ENCODE data around the gene LGALS16. TPM values are rescaled to one million over a fixed set of nuclear protein-coding genes. Genes with fewer than 3 reads are reported as not detected.

Gene LGALS16
- total RNA-seq (not detected), total RNA-seq (0 to 0.05 (median 0) reads per million in 172 experiments)
- not detected for polyA plus RNA-seq (2013, experiment 1 of 2)
- not detected for polyA plus RNA-seq (2013, experiment 2 of 2)

- H3K36me3 Mint-ChIP-seq (ENCODE audit: low read depth), result no peaks in the 10 kb centered on the region
- ChIA-PET POLR2A (no interaction called here), CTCF (no interaction called here)
- DNase-seq (no peak), ATAC-seq (ENCODE audit: poor library complexity) (no peak)
- intact Hi-C loops (cut with DNase I, micrococcal nuclease), result no loop called here
- TF ChIP-seq, protein P1, sequence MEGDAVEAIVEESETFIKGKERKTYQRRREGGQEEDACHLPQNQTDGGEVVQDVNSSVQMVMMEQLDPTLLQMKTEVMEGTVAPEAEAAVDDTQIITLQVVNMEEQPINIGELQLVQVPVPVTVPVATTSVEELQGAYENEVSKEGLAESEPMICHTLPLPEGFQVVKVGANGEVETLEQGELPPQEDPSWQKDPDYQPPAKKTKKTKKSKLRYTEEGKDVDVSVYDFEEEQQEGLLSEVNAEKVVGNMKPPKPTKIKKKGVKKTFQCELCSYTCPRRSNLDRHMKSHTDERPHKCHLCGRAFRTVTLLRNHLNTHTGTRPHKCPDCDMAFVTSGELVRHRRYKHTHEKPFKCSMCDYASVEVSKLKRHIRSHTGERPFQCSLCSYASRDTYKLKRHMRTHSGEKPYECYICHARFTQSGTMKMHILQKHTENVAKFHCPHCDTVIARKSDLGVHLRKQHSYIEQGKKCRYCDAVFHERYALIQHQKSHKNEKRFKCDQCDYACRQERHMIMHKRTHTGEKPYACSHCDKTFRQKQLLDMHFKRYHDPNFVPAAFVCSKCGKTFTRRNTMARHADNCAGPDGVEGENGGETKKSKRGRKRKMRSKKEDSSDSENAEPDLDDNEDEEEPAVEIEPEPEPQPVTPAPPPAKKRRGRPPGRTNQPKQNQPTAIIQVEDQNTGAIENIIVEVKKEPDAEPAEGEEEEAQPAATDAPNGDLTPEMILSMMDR (IDR thresholded peaks at IDR 0.05), result no peak
- Histone ChIP-seq H3K9me3 (ENCODE audit: control insufficient read depth in 1 of 2, insufficient read depth in 1 of 2, low read length in 2 of 2) (no peaks in the 10 kb centered on the region), H3K4me3 (ENCODE audit: low read length) (no peak within 1 kb of the TSS), H3K27ac (ENCODE audit: low read depth in 1 of 2, low read length in 2 of 2) (no peak within 1 kb of the TSS), H3K36me3 (ENCODE audit: insufficient read depth, low read length) (no peaks in the 10 kb centered on the region), H3K27me3 (ENCODE audit: control insufficient read depth in 1 of 2, insufficient read depth in 2 of 2, low read length in 2 of 2) (no peaks in the 10 kb centered on the region), H3K4me1 (ENCODE audit: insufficient read depth, low read length) (no peaks in the 10 kb centered on the region)
- H3K27me3 Mint-ChIP-seq, result peaks cover 67% of the 10 kb centered on the region
- no peak within 1 kb of the TSS for H3K4me3 Mint-ChIP-seq
- H3K9me3 Mint-ChIP-seq, result no peaks in the 10 kb centered on the region
- no peaks in the 10 kb centered on the region for H3K4me1 Mint-ChIP-seq (ENCODE audit: low read depth)
- H3K27ac Mint-ChIP-seq, result no peak within 1 kb of the TSS
Measured at GRCh38 chr19:39655613-39656012, at the start of gene LGALS16. TSS of gene LGALS16 (plus strand) at chr19:39655913. CDS start at chr19:39655962, 49 bp downstream.

DNA sequence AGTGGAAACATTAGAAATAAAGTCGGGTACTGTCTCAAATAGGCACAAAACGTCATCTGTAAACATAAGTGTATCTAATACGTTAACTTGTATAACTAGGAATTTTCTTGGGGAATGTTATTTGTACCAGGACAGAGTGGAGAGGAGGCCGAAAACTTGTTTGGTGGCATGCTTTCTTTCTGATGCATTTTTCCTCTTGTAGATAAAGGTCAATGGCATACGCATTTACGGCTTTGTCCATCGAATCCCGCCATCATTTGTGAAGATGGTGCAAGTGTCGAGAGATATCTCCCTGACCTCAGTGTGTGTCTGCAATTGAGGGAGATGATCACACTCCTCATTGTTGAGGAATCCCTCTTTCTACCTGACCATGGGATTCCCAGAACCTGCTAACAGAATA is 48.7 kb upstream of the LGALS16 start:
- Mint-ChIP-seq H3K9me3 (no peaks in the 10 kb centered on the region), H3K4me1 (ENCODE audit: low read depth) (no peaks in the 10 kb centered on the region), H3K27ac (no peak overlapping the region), H3K36me3 (ENCODE audit: low read depth) (no peaks in the 10 kb centered on the region), H3K27me3 (peaks cover 26% of the 10 kb centered on the region), H3K4me3 (no peak overlapping the region)
- intact Hi-C loops (cut with DNase I, micrococcal nuclease), result no loop called here
- Histone ChIP-seq H3K4me3 (ENCODE audit: low read length) (no peak overlapping the region), H3K27me3 (ENCODE audit: control insufficient read depth in 1 of 2, insufficient read depth in 2 of 2, low read length in 2 of 2) (peaks cover 0 to 5% of the 10 kb centered on the region in 2 experiments), H3K36me3 (ENCODE audit: insufficient read depth, low read length) (no peaks in the 10 kb centered on the region), H3K27ac (ENCODE audit: low read depth in 1 of 2, low read length in 2 of 2) (no peak overlapping the region), H3K4me1 (ENCODE audit: insufficient read depth, low read length) (no peaks in the 10 kb centered on the region), H3K9me3 (ENCODE audit: control insufficient read depth in 1 of 2, insufficient read depth in 1 of 2, low read length in 2 of 2) (no peaks in the 10 kb centered on the region)
- POLR2A ChIA-PET, result no interaction called here
- DNase-seq (no peak), ATAC-seq (ENCODE audit: poor library complexity) (no peak)
- CTCF ChIA-PET, result no interaction called here
- TF ChIP-seq, protein P1 (IDR thresholded peaks at IDR 0.05), result no peak

DNA sequence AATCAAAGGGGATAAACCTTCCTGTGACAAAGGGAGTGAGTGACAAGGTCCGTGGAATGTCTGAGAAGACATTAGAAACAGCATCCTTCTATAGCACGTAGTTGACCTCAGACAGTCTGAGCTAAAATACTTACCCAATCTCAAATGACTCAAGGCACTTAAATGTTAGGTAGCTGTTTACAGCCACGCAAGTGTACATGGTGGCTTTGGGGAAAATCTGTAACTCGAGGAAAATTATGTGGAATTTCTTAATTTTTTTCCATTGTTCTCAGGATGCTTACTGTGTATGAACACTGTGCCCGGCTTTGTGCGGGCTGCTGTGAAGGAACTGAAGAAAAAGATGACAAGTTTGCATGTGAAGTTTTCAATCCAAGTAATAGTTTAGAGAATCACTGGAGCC is 48.2 kb upstream of the LGALS16 start:
- Histone ChIP-seq H3K36me3 (ENCODE audit: insufficient read depth, low read length) (no peaks in the 10 kb centered on the region), H3K27ac (ENCODE audit: low read depth in 1 of 2, low read length in 2 of 2) (no peak overlapping the region), H3K4me1 (ENCODE audit: insufficient read depth, low read length) (no peaks in the 10 kb centered on the region), H3K4me3 (ENCODE audit: low read length) (no peak overlapping the region), H3K9me3 (ENCODE audit: control insufficient read depth in 1 of 2, insufficient read depth in 1 of 2, low read length in 2 of 2) (no peaks in the 10 kb centered on the region), H3K27me3 (ENCODE audit: control insufficient read depth in 1 of 2, insufficient read depth in 2 of 2, low read length in 2 of 2) (peaks cover 0 to 5% of the 10 kb centered on the region in 2 experiments)
- no peak for DNase-seq
- Mint-ChIP-seq H3K4me3 (no peak overlapping the region), H3K9me3 (no peaks in the 10 kb centered on the region), H3K27me3 (peaks cover 23% of the 10 kb centered on the region), H3K27ac (no peak overlapping the region), H3K36me3 (ENCODE audit: low read depth) (no peaks in the 10 kb centered on the region), H3K4me1 (ENCODE audit: low read depth) (no peaks in the 10 kb centered on the region)
- TF ChIP-seq, protein P1 (IDR thresholded peaks at IDR 0.05), result no peak
- CTCF ChIA-PET, result no interaction called here
- intact Hi-C loops (cut with DNase I, micrococcal nuclease), result no loop called here
- POLR2A ChIA-PET, result no interaction called here
- no peak for ATAC-seq (ENCODE audit: poor library complexity)
